GM12878 (cell line): ENCODE results near the gene LHX2.

Experiments
- CREM ChIP-seq: IDR thresholded peaks from 2 replicates; pipeline ENCODE4 v1.6.1; 2014; ENCODE audit warnings: antibody characterized with exemption, low read depth
- CTCF ChIP-seq, 3 experiments: IDR thresholded peaks in 2 of 3; conservative IDR thresholded peaks in 1 of 3; 2 replicates each; pipeline ENCODE4 v1.5.1; 2011; ENCODE audit warnings: low read depth in 3 of 3, low read length in 3 of 3, mild to moderate bottlenecking in 3 of 3, control low read depth in 2 of 3, moderate library complexity in 2 of 3, inconsistent platforms in 1 of 3, mixed read lengths in 1 of 3; ENCODE audit not compliant: control insufficient read depth in 2 of 3, insufficient read depth in 1 of 3; ENCODE audit errors: extremely low read depth in 1 of 3
- POLR2A ChIP-seq: IDR thresholded peaks from 2 replicates; pipeline ENCODE4 v1.6.1; 2011; ENCODE audit warnings: low read depth, mild to moderate bottlenecking, low read length
- REST ChIP-seq: IDR thresholded peaks from 2 replicates; pipeline ENCODE4 v1.6.1; 2012; ENCODE audit warnings: mild to moderate bottlenecking, low read depth, low read length
- ZNF24 ChIP-seq: fragments of 450-650 bp; IDR thresholded peaks from 2 replicates; pipeline ENCODE4 v1.6.1; 2017; ENCODE audit warnings: antibody characterized with exemption, mild to moderate bottlenecking

- TF ChIP-seq REST (no peak), ZNF24 (no peak), CTCF (IDR thresholded peaks at IDR 0.05 in 2 of 3, conservative IDR thresholded peaks at IDR 0.05 in 1 of 3; ENCODE audit: control insufficient read depth in 2 of 3, extremely low read depth in 1 of 3, insufficient read depth in 1 of 3, low read depth in 3 of 3, low read length in 3 of 3) (no peak), POLR2A (no peak), CREM (no peak)
These were observed 13.2 kb upstream of the LHX2 start for GRCh38 chr9:123998278-123998925.
